ENCODE measurements around the gene RHEX.

Gene RHEX, protein sequence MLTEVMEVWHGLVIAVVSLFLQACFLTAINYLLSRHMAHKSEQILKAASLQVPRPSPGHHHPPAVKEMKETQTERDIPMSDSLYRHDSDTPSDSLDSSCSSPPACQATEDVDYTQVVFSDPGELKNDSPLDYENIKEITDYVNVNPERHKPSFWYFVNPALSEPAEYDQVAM

DNA sequence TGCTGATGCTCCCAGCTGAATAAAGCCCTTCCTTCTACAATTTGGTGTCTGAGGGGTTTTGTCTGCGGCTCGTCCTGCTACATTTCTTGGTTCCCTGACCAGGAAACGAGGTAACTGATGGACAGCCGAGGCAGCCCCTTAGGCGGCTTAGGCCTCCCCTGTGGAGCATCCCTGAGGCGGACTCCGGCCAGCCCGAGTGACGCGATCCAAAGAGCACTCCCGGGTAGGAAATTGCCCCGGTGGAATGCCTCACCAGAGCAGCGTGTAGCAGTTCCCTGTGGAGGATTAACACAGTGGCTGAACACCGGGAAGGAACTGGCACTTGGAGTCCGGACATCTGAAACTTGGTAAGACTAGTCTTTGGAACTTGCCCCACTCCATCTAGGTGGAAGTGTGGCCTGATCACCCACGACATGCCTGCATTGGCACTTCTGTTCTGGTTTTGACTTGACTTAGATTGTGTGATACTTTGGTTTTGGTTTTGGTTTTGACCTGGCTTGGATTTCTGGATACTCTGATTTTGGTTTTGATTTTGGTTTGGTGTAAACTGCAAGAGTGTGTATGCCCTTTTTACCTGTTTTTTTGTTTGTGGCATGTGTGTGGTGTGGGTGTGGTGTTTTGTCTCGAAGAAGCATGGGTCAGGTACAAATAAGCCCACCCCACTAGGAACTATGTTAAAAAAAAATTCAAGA, at the start of gene RHEX:
TSS of gene RHEX (plus strand) at position 255 of the 692 bp plus-strand sequence. CDS start 44,656 bp downstream, outside the sequence.
- peak; percentile 28 for DNase-seq

DNA sequence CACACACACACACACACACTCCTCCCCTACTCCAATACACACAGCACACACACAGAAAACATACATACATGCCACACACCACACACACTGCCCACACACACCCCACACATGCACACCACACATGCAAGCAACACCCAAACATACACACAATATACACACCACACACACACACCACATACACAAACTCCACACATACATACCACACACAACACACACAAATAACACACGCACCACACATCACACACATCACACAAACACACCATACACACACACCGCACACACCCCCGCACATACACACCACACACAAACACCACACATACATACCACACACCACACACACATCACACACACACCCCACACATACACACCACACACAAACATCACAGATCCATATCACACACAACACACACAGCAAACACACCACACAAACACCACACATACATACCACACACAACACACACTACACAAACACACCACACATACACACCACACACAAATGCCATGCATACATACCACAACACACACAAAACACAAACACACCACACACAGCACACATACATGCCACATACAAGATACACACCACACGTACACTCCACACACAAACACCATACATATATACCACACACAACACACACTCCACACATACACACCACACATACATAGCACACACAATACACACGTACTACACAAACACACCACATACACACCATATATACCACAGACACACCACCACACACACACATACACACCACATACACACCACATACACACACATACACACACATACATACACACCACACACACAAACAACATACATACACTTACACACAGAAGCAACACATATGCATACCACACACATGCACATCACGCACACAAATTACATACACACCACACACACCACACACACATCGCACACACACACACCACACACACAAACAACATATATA, 48.8 kb upstream of the RHEX start:
- peak; percentile 40 for DNase-seq

DNA sequence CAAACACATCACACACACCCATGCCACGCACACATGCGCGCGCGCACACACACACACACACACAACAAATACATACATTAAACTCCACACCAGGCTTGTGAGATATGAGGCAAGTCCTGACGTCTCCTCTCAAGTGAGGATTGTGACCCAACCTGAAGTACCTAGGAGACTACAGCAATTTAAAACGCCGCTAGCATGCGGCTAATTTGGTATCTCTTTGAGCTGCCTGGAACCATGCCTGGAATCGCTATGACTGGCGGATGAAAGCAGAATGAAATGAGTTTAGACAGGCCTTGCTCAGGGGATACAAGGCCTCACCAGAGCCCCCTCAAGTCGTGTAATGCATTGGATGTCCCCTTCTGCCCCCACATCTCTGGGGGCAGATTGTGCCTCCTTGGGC, 48.1 kb upstream of the RHEX start:
- DNase-seq = peak; percentile 19

DNA sequence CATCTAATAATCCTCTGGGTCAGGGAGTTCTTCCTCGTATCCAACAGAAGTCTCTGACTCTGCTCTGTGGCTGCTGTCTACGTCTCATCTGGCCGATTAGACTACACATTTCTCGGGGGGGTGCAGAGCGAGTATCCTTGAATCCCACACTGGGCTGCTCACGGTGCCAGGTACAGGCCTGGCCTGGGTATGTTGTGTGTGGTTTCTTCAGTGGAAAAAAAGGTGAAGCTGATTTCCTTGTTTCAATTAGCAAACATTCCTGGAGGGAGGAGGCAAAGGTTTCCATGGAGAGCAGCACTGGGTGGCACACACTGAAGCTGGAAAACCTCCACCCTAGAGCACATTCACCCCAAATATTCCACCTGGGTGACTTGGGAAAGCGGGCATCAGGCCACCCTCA, 47.7 kb upstream of the RHEX start:
- DNase-seq = peak; percentile 48

DNA sequence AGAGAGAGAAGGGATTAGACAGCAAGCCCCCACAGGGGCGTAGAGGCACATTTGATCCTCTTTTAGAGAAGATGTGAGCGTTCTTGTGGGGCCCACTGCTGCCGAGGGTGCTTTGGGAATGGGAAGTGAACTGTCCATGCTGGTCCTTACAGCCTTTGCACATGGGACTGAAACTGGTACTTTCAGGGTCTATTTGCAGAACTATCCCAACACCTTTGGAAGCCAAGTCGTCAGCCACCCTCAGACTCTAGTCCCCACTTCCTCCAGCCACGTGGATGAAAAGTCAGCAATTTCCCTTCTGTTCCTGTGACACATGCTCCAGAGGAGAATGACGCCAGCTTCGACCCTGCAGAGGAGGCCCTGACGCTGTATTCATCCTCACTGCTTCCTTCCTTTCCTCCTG, 47.2 kb upstream of the RHEX start:
- DNase-seq = peak; percentile 41

DNA sequence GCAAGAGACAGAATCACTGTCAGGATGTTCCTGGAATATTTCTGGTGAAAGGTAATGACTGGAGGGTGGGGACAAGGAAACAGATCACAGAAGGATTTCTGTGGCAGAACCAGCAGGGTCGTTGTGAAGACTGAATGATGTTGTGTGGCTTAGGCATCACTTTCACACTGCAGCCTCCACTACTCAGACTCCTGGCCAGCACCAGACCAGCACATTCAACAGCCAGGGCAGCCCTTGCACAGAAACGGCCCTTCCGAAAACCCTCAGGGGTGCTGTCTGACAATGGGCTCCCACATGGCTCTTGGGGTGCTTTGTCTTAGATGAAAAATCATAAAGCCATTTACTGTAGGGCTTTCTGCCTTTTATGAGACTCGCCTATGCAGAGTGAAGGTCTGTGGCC, 46.0 kb upstream of the RHEX start:
- DNase-seq = peak; percentile 42

DNA sequence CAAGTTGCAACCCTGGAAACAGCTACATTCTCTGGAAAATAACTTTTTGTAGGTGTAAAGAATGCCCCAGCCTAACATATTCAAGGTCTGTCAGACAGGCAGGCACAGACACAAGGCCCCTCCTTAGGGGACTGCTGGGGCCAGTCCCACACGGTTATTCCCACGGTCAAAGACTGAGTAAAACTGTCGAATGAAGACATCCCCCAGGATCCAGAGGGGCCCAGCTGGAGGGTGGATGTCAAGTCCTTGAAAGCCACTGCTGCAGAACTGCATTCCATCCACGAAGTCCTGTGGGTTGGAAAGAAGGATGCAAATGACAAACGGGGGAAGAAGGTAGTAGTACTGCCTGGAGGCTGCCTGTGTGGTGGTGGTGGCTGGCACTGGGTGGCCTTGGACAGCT, 42.9 kb upstream of the RHEX start:
- DNase-seq = no peak

DNA sequence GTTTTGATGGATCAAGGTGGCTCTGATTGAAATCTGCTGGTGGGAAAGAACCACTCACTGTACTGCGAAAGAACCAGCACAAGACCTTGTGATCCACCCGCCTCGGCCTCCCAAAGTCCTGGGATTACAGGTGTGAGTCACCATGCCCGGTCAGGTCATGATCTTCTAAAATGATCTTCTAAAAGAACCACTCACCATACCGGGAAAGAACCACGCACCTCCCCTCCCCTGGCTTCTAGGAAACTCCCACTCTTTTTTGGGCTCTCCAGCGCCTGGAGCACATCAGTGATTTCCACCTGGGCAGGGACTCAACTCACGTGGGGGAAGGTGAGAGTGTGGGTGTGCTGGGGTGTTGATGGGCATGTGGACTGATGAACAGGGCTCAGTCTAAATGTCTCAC, 41.9 kb upstream of the RHEX start:
- no peak for DNase-seq

DNA sequence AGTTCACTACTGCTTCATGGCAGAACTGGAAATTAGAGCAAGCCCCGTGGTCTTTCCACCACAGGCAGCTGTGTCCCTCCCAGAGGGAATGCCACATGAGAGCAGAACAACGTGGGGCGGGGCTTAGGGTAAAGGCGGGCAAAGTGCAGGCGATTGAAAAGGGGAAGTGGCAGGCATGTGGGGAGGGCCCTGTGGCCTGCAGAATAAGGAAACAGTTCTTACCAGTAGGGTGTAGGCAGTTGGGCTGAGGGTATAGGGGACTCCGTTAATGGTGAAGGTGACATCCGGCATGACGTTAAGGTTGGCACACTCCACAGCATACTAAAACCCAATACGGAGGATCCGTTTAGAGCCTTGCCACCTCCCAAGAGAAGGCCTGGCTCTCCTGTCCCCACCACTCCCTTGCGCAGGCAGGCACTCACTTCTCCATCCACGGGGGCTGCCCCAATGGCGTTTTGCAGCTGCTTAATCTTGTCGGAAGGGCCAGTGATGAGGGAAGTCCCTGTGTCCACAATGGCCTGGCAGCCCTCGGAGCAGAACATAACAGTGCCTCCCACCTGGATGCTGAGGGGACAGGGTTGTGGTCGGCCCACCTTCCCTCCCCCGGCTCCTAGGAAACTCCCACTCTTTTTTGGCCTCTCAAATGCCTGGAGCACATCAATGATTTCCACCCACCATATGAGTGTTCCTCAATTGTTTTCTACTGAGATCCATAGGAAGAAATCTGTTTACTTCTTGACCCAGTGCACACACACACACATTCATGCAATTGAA, 40.7 kb upstream of the RHEX start:
- peak; percentile 66 for DNase-seq

DNA sequence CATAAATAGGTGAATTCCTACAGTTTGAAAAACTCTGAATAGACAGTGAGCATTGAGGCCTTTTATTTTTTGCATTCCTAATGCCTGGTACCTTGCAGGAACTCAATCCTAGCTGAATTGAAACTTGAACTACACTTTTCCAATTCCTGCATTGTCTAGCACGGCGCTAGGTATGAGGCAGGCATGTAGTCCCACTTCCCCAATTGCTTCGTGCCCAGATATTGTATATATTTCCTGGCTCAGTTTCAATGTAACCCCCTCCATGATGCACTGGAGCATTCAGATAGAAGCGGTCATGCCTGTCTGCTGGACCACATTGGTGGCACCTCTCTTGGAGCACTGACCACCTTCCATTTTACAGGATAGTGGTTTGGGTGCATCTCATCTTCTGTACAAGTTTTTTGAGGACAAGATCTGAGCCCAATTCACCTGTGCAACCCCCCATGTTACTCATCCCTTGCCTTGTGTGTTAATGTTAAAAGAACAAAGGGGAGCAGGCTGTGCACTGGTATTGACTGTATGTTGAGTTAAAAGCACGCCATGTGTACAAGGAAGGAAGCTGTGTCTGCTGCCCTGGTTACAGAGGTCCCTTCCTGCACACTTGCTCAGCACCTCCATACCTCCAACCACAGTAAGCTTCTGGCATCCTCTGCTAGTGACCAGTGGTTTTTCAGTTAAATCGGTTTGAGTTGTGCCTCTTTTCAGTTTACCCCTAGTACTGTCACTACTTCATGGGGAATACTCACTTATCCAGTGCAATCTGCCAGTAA, 39.8 kb upstream of the RHEX start:
- DNase-seq = no peak

DNA sequence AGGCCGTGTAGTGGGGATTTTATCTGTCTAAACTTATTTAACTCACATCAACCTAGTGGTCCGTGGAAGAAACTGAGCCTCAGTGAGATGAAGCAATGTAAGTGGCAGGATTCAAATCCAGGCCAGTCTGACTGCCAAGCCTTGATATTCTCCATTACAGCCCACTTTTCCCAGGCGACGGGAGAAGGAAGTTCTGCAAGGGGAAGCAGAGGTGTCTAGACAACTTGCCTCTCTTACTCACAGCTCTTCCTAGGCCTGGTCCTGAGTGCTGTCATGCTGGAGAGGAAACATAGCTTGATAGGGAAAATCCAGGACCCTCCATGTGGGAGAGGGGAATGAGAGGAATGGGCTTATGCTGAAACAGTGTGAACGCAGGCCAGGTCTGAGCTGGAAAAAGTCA, 38.4 kb upstream of the RHEX start:
- no peak for DNase-seq

DNA sequence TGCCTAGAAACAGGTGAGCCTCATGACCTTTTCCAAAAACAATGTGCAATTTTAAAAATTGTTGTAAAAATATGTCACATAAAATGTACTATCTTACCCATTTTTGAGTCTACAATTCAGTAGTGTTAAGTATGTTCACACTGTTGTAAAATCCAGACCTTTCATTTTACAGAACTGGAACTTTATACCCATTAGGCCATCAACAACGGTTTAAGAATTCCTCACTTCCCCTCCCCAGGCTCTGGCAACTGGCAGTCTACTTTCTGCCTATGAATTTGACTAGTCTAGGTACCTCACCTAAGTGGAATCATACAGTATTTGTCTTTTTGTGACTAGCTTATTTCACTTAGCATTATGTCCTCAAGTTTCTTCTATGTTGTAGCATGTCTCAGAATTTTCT, 37.9 kb upstream of the RHEX start:
- DNase-seq = no peak

DNA sequence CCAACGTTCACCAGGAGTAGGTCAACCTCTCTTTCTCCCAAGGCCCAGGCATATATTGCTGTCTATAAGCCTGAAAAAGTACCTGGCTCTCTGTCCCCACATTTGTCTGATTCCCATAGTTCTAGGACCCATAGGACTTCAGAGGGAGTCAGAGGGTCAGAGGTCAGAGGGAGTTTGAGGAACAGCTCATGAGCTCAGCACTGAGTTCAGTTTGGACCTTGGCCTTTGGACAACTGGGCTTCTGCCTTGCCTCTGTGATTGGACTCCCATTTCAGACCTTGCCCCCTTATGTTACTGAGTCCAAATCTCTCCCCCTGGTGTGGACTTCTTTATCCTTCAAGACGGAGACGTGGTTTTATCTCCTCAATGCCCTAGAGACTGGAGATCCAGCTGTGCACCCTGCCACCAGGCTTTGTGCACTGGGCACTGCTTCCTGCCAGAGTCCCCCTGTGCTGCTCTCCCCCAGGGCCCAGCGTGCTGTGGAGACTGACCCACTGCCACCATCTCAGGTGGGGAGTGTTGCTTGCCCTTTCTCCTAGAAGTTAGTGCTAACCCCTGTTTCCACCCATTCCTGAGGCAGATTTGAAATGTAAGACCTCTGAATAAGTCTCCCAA, 32.5 kb upstream of the RHEX start:
- no peak for DNase-seq

DNA sequence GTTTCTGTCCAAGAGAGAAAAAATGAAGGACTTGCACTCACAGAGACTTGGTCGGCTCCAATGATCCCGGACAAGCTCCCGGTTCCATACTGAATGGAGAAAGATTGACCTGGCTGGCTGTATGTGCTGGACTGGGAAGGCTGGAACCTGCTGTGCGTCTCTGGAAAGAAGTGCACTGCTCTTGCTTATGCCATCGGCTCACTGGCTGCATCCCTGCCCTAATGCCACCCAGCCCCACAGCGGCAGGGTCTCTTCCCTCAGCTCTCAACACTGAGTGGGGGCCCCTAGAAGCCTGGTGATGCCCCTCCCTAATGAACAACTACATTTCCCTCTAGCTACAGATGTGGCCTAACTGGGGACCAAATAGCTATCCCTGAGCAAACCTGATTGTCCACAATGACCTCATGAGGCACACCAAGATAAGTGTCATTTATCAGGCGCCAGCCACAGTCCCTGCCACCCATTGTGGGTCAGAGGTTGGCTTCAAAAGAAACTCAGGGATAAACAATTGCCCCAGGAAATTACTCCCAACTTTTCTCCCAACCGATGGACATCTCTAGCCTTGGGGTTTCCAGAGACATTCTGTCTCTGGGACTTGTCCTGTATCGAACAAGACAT, 31.9 kb upstream of the RHEX start:
- no peak for DNase-seq

DNA sequence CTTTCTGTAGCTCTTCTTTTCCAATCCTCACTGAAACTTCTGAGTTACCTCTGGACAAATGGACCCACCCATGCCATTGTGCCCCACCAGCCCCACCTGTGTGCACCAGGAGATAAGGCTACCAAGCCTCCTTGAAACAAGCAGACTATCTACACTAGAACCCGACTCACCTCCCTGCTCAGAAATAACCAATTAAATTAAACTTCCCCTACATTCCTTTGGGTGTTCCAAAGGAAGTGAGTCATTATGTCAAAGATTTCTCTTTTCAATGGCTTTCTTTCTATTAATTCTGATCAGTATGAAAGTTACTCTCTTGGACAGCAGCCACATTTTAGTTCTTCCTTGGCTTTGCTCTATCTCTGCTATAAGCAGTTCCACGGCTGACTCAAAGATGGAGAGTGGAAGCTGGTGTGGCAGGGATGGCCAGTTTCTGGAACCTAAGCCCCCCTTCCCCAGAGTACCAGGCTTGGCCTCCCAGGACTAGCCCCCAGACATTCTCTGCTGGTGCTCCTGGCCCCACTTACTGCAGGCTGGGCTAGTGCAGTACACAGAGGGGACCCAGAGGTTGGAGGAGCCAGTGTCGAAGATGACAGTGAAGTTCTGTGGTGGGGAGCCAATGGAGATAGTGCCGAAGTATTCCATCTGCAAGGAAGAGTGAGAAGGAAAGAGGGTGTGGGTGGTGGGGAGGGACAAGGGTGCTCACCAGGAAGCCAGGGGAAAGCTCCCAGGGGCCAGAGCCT, 31.2 kb upstream of the RHEX start:
- no peak for DNase-seq

DNA sequence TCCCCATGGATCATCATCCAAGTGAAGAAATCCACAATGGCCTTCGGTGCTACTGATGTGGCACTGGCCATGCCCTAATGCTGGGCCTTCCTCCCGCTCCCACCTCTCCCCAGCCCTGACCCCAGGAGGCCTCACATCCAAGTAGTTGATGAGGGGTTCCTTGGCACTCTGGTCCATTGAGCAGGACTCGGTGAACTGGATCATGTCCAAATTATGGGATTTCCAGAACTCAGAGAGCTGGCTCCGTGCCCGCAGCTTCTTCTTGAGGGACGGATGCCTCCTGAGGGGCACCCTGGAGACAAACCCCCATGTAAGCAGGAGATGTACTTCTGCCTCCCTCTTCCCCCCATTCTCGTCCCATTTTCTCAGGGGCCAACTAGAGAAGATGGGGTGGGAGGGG, 30.2 kb upstream of the RHEX start:
- no peak for DNase-seq

DNA sequence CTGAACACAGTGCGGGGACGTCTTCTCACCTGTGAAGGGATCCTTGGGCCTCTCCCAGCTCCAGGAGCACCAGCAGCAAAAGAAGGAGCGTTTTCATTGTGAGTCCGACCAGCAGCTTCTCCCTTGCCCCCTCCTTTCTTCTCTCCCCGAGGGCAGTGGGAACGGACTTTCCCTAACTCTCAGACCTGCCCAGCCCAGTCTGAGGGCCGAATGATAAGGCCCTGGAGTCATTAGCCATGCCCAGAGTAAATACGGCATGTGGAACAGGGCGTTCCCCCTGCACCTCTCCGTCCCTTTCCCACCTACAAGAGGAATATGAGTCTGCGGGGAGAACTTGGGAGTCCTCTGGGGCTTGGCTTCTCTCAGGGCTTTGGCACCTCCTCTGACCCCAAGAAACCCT, 29.3 kb upstream of the RHEX start, which contains the start of gene CTSE:
TSS of gene CTSE (minus strand) at position 201 of the 400 bp plus-strand sequence. CDS start at position 97, 104 bp downstream.
- DNase-seq = no peak

DNA sequence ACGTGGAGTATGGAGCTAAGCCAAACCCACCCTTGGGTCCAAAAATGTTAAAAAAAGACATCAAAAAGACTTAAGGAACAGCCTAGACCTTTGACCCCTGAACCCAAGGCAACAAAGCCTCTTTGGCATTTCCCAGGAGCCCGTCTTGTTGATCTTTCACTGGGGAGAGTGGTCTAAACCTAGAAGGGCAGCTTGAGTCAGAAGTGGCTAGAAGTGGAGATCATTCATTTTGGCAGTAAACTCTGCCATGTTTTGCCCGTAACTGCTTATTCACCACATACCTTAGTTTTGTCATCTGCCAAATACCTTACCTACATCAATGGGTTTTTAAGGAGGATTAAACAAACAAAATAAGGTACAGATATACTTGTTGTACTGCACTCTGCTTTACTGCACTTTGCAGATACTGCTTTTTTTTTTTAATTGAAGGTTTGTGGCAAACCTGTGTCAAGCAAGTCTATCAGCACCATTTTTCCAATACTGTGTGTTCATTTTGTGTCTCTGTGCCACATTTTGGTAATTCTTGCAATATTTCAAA, 27.6 kb upstream of the RHEX start:
- DNase-seq = no peak

DNA sequence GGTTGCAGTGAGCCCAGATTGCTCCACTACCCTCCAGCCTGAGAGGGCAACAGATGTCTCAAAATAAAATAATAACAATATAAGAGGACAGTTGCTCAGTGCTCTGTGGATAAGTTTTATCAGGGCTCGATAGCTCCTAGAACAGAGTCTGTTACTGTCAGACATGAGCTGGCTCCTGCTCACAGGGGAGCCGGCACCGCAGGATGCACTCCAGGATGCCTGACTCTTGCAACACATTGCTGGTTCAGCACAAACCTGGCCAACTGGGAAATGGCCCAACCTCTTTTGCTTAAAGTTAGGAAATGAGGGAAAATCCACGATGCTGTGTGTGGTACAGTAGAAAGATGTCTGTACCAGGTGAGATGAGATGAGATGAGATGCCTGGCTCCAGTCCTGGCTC, 23.5 kb upstream of the RHEX start:
- no peak for DNase-seq

DNA sequence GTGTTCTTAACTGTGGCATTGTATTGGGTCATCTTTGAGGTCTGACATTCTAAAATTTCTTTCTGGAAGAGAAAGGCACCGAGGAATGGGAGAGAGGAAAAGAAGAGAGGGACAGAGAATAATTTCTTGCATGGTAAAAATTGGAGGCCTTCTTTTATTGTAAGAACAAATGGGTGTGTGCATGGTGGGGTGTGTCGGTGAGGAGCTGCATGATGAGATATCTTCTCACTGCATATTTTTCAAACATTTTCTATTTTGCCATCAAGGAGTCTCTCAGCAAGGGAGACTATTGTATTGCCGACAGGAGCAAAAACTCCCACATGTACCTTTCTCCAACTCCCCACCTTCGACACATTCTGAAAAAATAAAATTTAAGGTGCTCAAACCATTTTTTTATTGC, 22.8 kb upstream of the RHEX start:
- DNase-seq = no peak
